ENCODE data around the gene MYOM3.

GRCh38 chr1:24022581-24023361 is 89.2 kb downstream of the MYOM3 start:
- TF ChIP-seq CTCF (IDR thresholded peaks at IDR 0.05) (no peak), POLR2A (IDR thresholded peaks at IDR 0.05) (no peak)
